K562 (cell line): Measurements from ENCODE around the gene ALDH16A1. TPM values are rescaled to one million over a fixed set of nuclear protein-coding genes. Genes with fewer than 3 reads are reported as not detected.

Experiments used
- CHAMP1 ChIP-seq: fragments of 450-650 bp; IDR thresholded peaks from 2 replicates; pipeline ENCODE4 v1.6.1; 2016; ENCODE audit warnings: mild to moderate bottlenecking
- DNMT1 ChIP-seq: fragments of 450-650 bp; IDR thresholded peaks from 2 replicates; pipeline ENCODE4 v1.6.1; 2016; ENCODE audit warnings: antibody characterized with exemption, mild to moderate bottlenecking
- FOXO4 ChIP-seq: fragments of 450-650 bp; formaldehyde crosslinking; IDR thresholded peaks from 2 replicates; pipeline ENCODE4 v1.4.0; 2020; ENCODE audit warnings: mild to moderate bottlenecking, moderate library complexity
- FOXP4 ChIP-seq: sonication (generic); formaldehyde crosslinking; IDR thresholded peaks from 2 replicates; pipeline ENCODE4 v1.8.0; 2022; ENCODE audit warnings: mild to moderate bottlenecking, missing genetic modification reagents, borderline replicate concordance
- ZBTB11 ChIP-seq, 3 experiments: fragments of 200-800 bp in 1 of 3; fragments of 250-450 bp in 1 of 3; fragments of 450-650 bp in 1 of 3; sonication (Bioruptor Pico) in 1 of 3; sonication (Bioruptor generic) in 1 of 3; formaldehyde crosslinking in 1 of 3; IDR thresholded peaks; 2 replicates each; pipeline versions ENCODE4 v1.6.1 to v1.8.0; 2016 to 2022; ENCODE audit warnings: mild to moderate bottlenecking in 2 of 3, missing genetic modification characterization in 2 of 3, missing compliant biosample characterization in 1 of 3, moderate library complexity in 1 of 3
- ZC3H8 ChIP-seq: fragments of 450-650 bp; IDR thresholded peaks from 2 replicates; pipeline ENCODE4 v1.6.1; 2017
- polyA plus RNA-seq, 8 experiments: library from polyadenylated mRNA; depleted of rRNA in 4 of 8; stranded (reverse) in 5 of 8; unstranded in 3 of 8; fragments of >200 nt; fragmentation: Nextera tagmentation in 2 of 8; fragmentation: Illumina TruSeq in 1 of 8; extraction: Ambion mirVana in 2 of 8; extraction: Trizol in 1 of 8; gene quantifications; 2 replicates each; pipeline versions ENCODE4 v1.2.1 to v1.2.3, GENCODE V29; 2011 to 2014; ENCODE audit warnings: inconsistent platforms in 1 of 8, missing spikeins in 1 of 8
- total RNA-seq, 7 experiments: library from RNA; depleted of rRNA in 6 of 7; stranded (reverse); fragments of >200 nt in 6 of 7; fragmentation: Illumina TruSeq in 2 of 7; extraction: Trizol in 2 of 7; gene quantifications; 2 replicates each; pipeline versions ENCODE4 v1.2.1 to v1.2.3, GENCODE V29; 2011 to 2021; ENCODE audit warnings: low replicate concordance in 1 of 7

ALDH16A1 gene
- total and polyA plus RNA-seq, 9 of the 15 experiments (the other 6 are each of a cell fraction or from before 2014, with no cell fraction given) = 2.2 to 52.2 (median 7.6) TPM

- TF ChIP-seq ZBTB11 (CRISPR knock-in tag; IDR thresholded peaks at IDR 0.05) (peak in 1 of 3 experiments; percentile 1; a peak in 1 of 6 replicates), DNMT1 (no peak), FOXO4 (CRISPR knock-in tag) (peak; percentile 87; the same call in 1 of the 2 replicates), ZC3H8 (no peak), FOXP4 (CRISPR knock-in tag) (no peak), CHAMP1 (no peak)
These were observed 39.8 kb downstream of the ALDH16A1 start (continued) for GRCh38 chr19:49492573-49493405.
